Measurements from ENCODE around the gene REN.

DNA sequence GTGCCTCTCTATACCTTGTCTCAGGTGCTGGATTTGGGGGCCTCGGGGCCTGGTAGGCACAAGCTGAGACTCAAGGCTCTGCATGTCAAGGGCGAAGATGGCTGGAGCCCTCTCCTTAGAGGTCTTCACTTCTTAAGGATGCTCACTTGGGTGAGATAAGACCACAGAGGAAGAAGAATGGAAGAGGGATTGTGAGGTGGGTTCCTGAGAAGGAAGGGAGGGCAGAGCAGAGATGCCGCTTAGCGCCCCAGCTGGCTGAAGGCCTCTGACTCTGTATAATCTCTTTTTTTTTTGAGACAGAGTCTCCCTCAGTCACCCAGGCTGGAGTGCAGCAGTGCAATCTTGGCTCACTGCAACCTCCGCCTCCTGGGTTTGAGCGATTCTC lies 61.0 kb downstream of the REN start:
- TF ChIP-seq POLR2A (IDR thresholded peaks at IDR 0.05; ENCODE audit: low read depth, low read length) = no peak
- TF ChIP-seq, protein P1, sequence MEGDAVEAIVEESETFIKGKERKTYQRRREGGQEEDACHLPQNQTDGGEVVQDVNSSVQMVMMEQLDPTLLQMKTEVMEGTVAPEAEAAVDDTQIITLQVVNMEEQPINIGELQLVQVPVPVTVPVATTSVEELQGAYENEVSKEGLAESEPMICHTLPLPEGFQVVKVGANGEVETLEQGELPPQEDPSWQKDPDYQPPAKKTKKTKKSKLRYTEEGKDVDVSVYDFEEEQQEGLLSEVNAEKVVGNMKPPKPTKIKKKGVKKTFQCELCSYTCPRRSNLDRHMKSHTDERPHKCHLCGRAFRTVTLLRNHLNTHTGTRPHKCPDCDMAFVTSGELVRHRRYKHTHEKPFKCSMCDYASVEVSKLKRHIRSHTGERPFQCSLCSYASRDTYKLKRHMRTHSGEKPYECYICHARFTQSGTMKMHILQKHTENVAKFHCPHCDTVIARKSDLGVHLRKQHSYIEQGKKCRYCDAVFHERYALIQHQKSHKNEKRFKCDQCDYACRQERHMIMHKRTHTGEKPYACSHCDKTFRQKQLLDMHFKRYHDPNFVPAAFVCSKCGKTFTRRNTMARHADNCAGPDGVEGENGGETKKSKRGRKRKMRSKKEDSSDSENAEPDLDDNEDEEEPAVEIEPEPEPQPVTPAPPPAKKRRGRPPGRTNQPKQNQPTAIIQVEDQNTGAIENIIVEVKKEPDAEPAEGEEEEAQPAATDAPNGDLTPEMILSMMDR (IDR thresholded peaks at IDR 0.05; ENCODE audit: extremely low read depth in 1 of 2, insufficient read depth in 1 of 2, low read depth in 1 of 2, low read length in 2 of 2) = no peak
- no peak for TF ChIP-seq EZH2 (IDR thresholded peaks at IDR 0.05; ENCODE audit: borderline replicate concordance, low read depth, low read length, severe bottlenecking)
- TF ChIP-seq, protein P2, sequence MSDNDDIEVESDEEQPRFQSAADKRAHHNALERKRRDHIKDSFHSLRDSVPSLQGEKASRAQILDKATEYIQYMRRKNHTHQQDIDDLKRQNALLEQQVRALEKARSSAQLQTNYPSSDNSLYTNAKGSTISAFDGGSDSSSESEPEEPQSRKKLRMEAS (IDR thresholded peaks at IDR 0.05; ENCODE audit: insufficient read depth, insufficient read length) = no peak
- TF ChIP-seq GATA2 (IDR thresholded peaks at IDR 0.05; ENCODE audit: insufficient read depth, insufficient read length, low read depth, low read length) = no peak
- no peak for TF ChIP-seq JUN (IDR thresholded peaks at IDR 0.05; ENCODE audit: borderline replicate concordance, insufficient read depth, insufficient read length, low read depth)
- no peak for TF ChIP-seq POLR2AphosphoS5 (IDR thresholded peaks at IDR 0.05; ENCODE audit: insufficient read depth, low read depth, low read length)

Data from endothelial cell of umbilical vein (primary cell).